HTERT RPE-1 (cell line): ENCODE data around the gene ALX1.
"Not testable (repeated sequence)": the region's sequence is repeated elsewhere in the genome, so short reads cannot be mapped to it uniquely, and the experiment has no call there.

Source experiments
- in situ Hi-C: fragments of 300-500 bp; cut with MboI; formaldehyde crosslinking; loops from 4 replicates; pipeline ENCODE4 v1.14.3; 2020; ENCODE audit warnings: low sequenced_read_pairs

ALX1 gene

GRCh38 chr12:85299053-85299452, 19.0 kb downstream of the ALX1 start:
- in situ Hi-C loops: no loop called here

GRCh38 chr12:85301051-85301450, 21.0 kb downstream of the ALX1 start:
- in situ Hi-C loops: no loop called here

GRCh38 chr12:85308374-85308773, 28.4 kb downstream of the ALX1 start:
- in situ Hi-C loops: no loop called here

- in situ Hi-C loops: no loop called here
These were observed 29.1 kb downstream of the ALX1 start for GRCh38 chr12:85309125-85309566.

- in situ Hi-C loops: no loop called here
These were observed 30.0 kb downstream of the ALX1 start for GRCh38 chr12:85310025-85310424.

GRCh38 chr12:85310456-85311076, 30.5 kb downstream of the ALX1 start:
- in situ Hi-C loops: no loop called here

- in situ Hi-C loops: not testable (repeated sequence)
These were observed 38.0 kb downstream of the ALX1 start for GRCh38 chr12:85317866-85318636.

- in situ Hi-C loops: no loop called here
These were observed 42.7 kb downstream of the ALX1 start for GRCh38 chr12:85322715-85323114.

GRCh38 chr12:85325442-85325841, 45.4 kb downstream of the ALX1 start:
- in situ Hi-C loops: no loop called here

GRCh38 chr12:85329913-85330312, 49.9 kb downstream of the ALX1 start:
- in situ Hi-C loops: no loop called here

- in situ Hi-C loops: no loop called here
These were observed 68.8 kb downstream of the ALX1 start for GRCh38 chr12:85348779-85349178.

- in situ Hi-C loops: no loop called here
These were observed 70.3 kb downstream of the ALX1 start for GRCh38 chr12:85350356-85350755.
